Endodermal cell (in vitro differentiated cells): ENCODE measurements around the gene ANTXRL. TPM values are rescaled to one million over a fixed set of nuclear protein-coding genes. Genes with fewer than 3 reads are reported as not detected.
A peak's percentile ranks its signal among the peaks of the same experiment; 100 is the strongest.

Source experiments
- DNase-seq: peaks from one replicate; pipeline ENCODE4 v3.0.0-alpha.2; 2017
- H3K27ac ChIP-seq: 2 replicates; pipeline ENCODE4 v1.5.1; 2013; ENCODE audit warnings: mild to moderate bottlenecking, low read depth, low read length, moderate library complexity
- H3K27me3 ChIP-seq: 2 replicates; pipeline ENCODE4 v1.6.1; 2013; ENCODE audit warnings: mild to moderate bottlenecking, low read length, moderate library complexity; ENCODE audit not compliant: insufficient read depth, control insufficient read depth, poor library complexity, severe bottlenecking
- H3K36me3 ChIP-seq: 2 replicates; pipeline ENCODE4 v1.7.0; 2013; ENCODE audit warnings: mild to moderate bottlenecking, low read length, moderate library complexity; ENCODE audit not compliant: control insufficient read depth, insufficient read depth
- H3K4me1 ChIP-seq: one replicate; pipeline ENCODE4 v1.7.0; 2013; ENCODE audit warnings: low read length; ENCODE audit not compliant: control insufficient read depth, insufficient read depth
- H3K4me3 ChIP-seq: 2 replicates; pipeline ENCODE4 v1.5.1; 2013; ENCODE audit warnings: mild to moderate bottlenecking, low read length, moderate library complexity
- H3K9ac ChIP-seq: 2 replicates; pipeline ENCODE4 v1.6.1; 2013; ENCODE audit warnings: mild to moderate bottlenecking, low read length, moderate library complexity; ENCODE audit not compliant: poor library complexity, severe bottlenecking; ENCODE audit errors: extremely low read depth
- H3K9me3 ChIP-seq: 2 replicates; pipeline ENCODE4 v1.6.1; 2013; ENCODE audit warnings: mild to moderate bottlenecking, low read length, moderate library complexity; ENCODE audit not compliant: control insufficient read depth
- H3K27ac Mint-ChIP-seq: 2 replicates; pipeline ENCODE4 v1.8.0; 2020; ENCODE audit warnings: mixed read lengths
- H3K27me3 Mint-ChIP-seq: 2 replicates; pipeline ENCODE4 v1.8.0; 2021; ENCODE audit warnings: mild to moderate bottlenecking, mixed read lengths; ENCODE audit not compliant: insufficient read depth
- H3K36me3 Mint-ChIP-seq: 2 replicates; pipeline ENCODE4 v1.8.0; 2020; ENCODE audit warnings: low read depth, mixed read lengths
- H3K4me1 Mint-ChIP-seq: 2 replicates; pipeline ENCODE4 v1.8.0; 2020; ENCODE audit warnings: mixed read lengths
- H3K4me3 Mint-ChIP-seq: 2 replicates; pipeline ENCODE4 v1.8.0; 2020; ENCODE audit warnings: mild to moderate bottlenecking, moderate library complexity, mixed read lengths
- H3K9me3 Mint-ChIP-seq: 2 replicates; pipeline ENCODE4 v1.8.0; 2020; ENCODE audit warnings: mild to moderate bottlenecking, mixed read lengths
- WGBS, 2 experiments: methylation state at CpG; one replicate each; pipeline versions ENCODE4 v1.1.5 to v1.1.7; 2013; ENCODE audit warnings: missing lambda C conversion rate in 2 of 2, mixed read lengths in 1 of 2; ENCODE audit not compliant: insufficient coverage in 1 of 2, insufficient read length in 1 of 2; 5-methylcytosine and 5-hydroxymethylcytosine counted together
- total RNA-seq, 2 donors: library from RNA; stranded (reverse); fragmentation: NEBNext Ultra II Directional in 1 of 2; extraction: Animal tissue kit (Norgen Biotek cat#: 25700) in 1 of 2; gene quantifications; 2 replicates in 1 of 2; 3 replicates in 1 of 2; pipeline ENCODE4 v1.2.1, GENCODE V29; 2021
- TF ChIP-seq, protein P1 (sequence below): fragments of 200-600 bp; sonication (generic); conservative IDR thresholded peaks from 2 replicates; pipeline ENCODE4 v1.5.0; 2021; ENCODE audit warnings: antibody characterized with exemption, mild to moderate bottlenecking

The ANTXRL gene
- total RNA-seq, 2 donors from 2014 or later, result not detected

DNA sequence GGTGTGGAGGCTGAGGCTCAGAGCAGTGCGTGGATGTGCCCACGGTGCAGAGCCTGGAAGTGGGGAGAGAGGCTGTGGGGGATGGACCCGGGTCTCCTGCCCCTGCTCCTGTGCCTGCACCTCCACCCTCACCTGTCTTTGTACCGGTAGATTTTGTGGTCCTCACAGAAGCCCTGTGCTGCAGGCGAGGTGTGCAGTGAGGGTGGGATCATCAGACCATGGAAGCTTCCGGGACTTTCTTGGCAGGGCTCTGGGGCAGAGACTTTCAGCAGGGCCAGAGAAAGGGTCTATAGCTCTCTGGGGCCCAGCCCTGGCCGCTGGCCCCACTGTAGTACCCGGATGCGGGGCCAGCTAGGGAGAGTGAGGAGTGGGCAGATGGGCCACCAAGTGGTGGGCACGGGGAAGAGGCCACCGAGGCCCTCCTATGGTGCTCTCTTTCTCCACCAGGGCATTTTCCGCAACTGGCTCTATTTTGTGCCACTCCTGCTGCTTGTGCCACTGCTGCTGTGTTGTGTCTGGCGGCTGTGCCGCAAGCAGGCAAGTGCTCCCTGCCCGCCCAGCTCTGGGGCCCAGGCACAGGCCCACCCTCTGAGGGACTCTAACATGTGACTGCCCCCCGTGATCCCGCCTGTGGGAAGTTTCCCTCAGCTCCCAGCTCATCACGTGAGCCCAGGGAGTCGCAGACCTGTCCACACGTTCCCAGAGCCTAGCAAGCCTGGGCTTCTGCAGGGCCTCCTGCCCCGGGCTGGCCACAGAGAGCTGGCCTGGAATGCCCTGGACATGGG is 22.1 kb downstream of the ANTXRL start:
- TF ChIP-seq, protein P1, sequence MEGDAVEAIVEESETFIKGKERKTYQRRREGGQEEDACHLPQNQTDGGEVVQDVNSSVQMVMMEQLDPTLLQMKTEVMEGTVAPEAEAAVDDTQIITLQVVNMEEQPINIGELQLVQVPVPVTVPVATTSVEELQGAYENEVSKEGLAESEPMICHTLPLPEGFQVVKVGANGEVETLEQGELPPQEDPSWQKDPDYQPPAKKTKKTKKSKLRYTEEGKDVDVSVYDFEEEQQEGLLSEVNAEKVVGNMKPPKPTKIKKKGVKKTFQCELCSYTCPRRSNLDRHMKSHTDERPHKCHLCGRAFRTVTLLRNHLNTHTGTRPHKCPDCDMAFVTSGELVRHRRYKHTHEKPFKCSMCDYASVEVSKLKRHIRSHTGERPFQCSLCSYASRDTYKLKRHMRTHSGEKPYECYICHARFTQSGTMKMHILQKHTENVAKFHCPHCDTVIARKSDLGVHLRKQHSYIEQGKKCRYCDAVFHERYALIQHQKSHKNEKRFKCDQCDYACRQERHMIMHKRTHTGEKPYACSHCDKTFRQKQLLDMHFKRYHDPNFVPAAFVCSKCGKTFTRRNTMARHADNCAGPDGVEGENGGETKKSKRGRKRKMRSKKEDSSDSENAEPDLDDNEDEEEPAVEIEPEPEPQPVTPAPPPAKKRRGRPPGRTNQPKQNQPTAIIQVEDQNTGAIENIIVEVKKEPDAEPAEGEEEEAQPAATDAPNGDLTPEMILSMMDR, result peak; percentile 36
- H3K4me3 ChIP-seq, result no peak overlapping the region
- Mint-ChIP-seq H3K9me3 (no peaks in the 10 kb centered on the region), H3K4me1 (peaks cover 3% of the 10 kb centered on the region), H3K36me3 (no peaks in the 10 kb centered on the region), H3K27me3 (no peaks in the 10 kb centered on the region), H3K4me3 (no peak overlapping the region), H3K27ac (no peak overlapping the region)
- no peak for DNase-seq
- WGBS, 2 experiments, result 93 to 97% methylated on average over 6 to 21 of the region's 21 CpGs
- H3K4me1 ChIP-seq, result no peaks in the 10 kb centered on the region
- H3K36me3 ChIP-seq, result no peaks in the 10 kb centered on the region
- H3K27me3 ChIP-seq, result no peaks in the 10 kb centered on the region
- H3K27ac ChIP-seq, result no peak overlapping the region
- H3K9me3 ChIP-seq, result no peaks in the 10 kb centered on the region
- no peak overlapping the region for H3K9ac ChIP-seq

DNA sequence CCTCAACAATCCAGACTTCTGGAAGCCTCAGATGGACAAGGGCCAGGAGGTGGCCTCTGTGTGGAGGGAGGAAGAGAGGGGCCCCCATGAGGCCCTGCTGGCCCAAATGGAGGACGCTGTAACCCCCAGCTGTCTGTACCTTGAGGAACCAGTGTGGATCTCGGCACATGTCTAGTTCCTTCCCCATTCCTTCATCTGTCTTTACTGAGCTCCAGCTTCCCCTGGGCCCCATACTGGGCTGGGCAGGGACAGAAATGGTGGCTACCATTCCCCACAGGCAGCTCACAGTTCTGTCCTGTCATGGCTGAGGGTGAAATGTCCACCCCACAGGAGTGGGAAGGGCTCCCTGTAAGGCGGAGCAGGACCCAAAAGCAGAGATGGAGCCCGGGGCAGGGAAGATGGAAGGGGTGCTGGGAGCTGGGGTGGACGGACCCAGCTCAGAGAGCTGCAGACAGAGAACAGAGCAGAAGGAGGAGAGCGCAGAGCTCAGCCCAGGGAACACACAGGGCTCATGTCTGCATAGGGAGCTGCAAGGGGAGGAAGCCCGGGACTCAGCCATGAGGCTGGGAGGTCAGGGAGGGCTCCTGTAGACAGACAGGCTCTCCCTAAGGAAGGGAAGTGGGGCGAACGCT is 22.8 kb downstream of the ANTXRL start:
- TF ChIP-seq, protein P1, result no peak
- Histone ChIP-seq H3K9me3 (no peaks in the 10 kb centered on the region), H3K36me3 (no peaks in the 10 kb centered on the region), H3K4me1 (no peaks in the 10 kb centered on the region), H3K9ac (no peak overlapping the region), H3K4me3 (no peak overlapping the region), H3K27me3 (no peaks in the 10 kb centered on the region), H3K27ac (no peak overlapping the region)
- H3K4me1 Mint-ChIP-seq, result peaks cover 3% of the 10 kb centered on the region
- H3K27ac Mint-ChIP-seq, result no peak overlapping the region
- DNase-seq, result no peak
- H3K9me3 Mint-ChIP-seq, result no peaks in the 10 kb centered on the region
- no peak overlapping the region for H3K4me3 Mint-ChIP-seq
- 94 to 100% methylated on average over 4 to 9 of the region's 9 CpGs for WGBS, 2 experiments
- H3K27me3 Mint-ChIP-seq, result no peaks in the 10 kb centered on the region
- H3K36me3 Mint-ChIP-seq, result no peaks in the 10 kb centered on the region

DNA sequence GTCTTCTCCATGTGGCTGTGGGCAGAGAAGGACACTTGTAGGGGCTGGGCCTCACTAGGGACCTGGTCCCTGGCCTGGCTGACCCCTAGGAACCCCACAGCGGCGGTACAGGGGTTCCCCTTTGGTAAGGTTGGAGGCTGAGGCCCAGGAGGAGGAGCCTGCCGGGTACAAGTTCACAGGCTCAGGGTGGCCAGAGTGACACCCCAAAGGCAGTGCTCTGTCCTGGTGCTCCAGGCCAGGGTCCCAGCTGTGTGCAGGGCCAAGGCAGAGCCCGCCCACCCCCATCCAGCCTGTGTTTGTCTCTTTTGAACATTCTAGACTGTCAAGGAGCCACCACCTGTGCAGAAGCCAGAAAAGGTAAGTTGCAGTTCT is 23.3 kb downstream of the ANTXRL start:
- WGBS, 2 experiments, result 91% methylated on average over 4 of the region's 4 CpGs; no CpG with 5 or more reads in 1 of the 2 experiments
- TF ChIP-seq, protein P1, result no peak
- H3K27ac ChIP-seq, result no peak overlapping the region
- Mint-ChIP-seq H3K27ac (no peak overlapping the region), H3K4me3 (no peak overlapping the region), H3K36me3 (no peaks in the 10 kb centered on the region), H3K27me3 (no peaks in the 10 kb centered on the region), H3K9me3 (no peaks in the 10 kb centered on the region), H3K4me1 (peaks cover 7% of the 10 kb centered on the region)
- no peaks in the 10 kb centered on the region for H3K27me3 ChIP-seq
- H3K4me3 ChIP-seq, result no peak overlapping the region
- no peaks in the 10 kb centered on the region for H3K36me3 ChIP-seq
- H3K9ac ChIP-seq, result no peak overlapping the region
- H3K4me1 ChIP-seq, result no peaks in the 10 kb centered on the region
- no peaks in the 10 kb centered on the region for H3K9me3 ChIP-seq
- DNase-seq, result no peak
